ENCODE data around the gene NEK11. TPM values are rescaled to one million over a fixed set of nuclear protein-coding genes. Genes with fewer than 3 reads are reported as not detected.
A peak's percentile ranks its signal among the peaks of the same experiment; 100 is the strongest.

Gene NEK11
- total RNA-seq, 1 experiment from 2014 or later, result 5.0 TPM

DNA sequence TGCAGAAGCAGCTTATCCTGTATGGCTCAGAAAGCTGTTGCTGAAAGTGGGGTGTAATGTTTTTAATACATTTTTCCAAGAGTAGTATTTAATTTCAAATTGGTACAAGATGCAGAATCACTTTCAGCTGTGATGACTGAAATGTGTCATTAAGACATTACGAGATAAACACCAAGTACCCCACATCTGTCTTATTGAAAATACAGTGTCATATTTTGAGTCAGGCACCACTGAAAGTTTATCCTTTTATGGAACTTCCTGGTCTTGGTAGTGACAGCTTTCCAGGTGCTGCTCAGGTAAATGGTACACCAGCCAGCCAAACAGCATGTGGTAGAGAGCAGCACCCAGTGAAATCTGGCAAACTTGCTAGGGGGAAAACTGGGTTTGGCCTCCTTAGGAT is 17.0 kb upstream of the NEK11 start:
- intact Hi-C loops (cut with micrococcal nuclease; ENCODE audit: unreplicated experiment), result loop anchor here (10.0 kb wide), 1 partner anchor 735 kb away; no protein-coding TSS in a partner anchor
- BruUV-seq (replicated peaks), result no TSS peak
- H3K9me3 ChIP-seq (ENCODE audit: low read depth, low read length, poor library complexity, severe bottlenecking), result no peaks in the 10 kb centered on the region
- no peak for TF ChIP-seq EZH2 (IDR thresholded peaks at IDR 0.05; ENCODE audit: borderline replicate concordance, low read depth, low read length, poor library complexity, severe bottlenecking)
- TF ChIP-seq, protein P1, sequence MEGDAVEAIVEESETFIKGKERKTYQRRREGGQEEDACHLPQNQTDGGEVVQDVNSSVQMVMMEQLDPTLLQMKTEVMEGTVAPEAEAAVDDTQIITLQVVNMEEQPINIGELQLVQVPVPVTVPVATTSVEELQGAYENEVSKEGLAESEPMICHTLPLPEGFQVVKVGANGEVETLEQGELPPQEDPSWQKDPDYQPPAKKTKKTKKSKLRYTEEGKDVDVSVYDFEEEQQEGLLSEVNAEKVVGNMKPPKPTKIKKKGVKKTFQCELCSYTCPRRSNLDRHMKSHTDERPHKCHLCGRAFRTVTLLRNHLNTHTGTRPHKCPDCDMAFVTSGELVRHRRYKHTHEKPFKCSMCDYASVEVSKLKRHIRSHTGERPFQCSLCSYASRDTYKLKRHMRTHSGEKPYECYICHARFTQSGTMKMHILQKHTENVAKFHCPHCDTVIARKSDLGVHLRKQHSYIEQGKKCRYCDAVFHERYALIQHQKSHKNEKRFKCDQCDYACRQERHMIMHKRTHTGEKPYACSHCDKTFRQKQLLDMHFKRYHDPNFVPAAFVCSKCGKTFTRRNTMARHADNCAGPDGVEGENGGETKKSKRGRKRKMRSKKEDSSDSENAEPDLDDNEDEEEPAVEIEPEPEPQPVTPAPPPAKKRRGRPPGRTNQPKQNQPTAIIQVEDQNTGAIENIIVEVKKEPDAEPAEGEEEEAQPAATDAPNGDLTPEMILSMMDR (conservative IDR thresholded peaks at IDR 0.05; ENCODE audit: low read depth, low read length), result no peak
- H3K36me3 ChIP-seq (ENCODE audit: insufficient read depth, low read length, poor library complexity, severe bottlenecking), result peaks cover 25% of the 10 kb centered on the region
- POLR2A ChIA-PET (ENCODE audit: low non-redundant PET), result no interaction called here
- DNase-seq (ENCODE audit: low spot score), result no peak
- H3K27ac ChIP-seq (ENCODE audit: low read depth, low read length, poor library complexity, severe bottlenecking), result peak overlapping the region; percentile 1
- CTCF ChIA-PET, result interaction anchor here (0.7 kb wide), 1 partner anchor 142 kb away, joined by 8 read pairs; no protein-coding TSS in a partner anchor
- H3K4me3 ChIP-seq (ENCODE audit: low read depth, low read length, poor library complexity, severe bottlenecking), result no peak overlapping the region
- no peaks in the 10 kb centered on the region for H3K27me3 ChIP-seq (replicated peaks; ENCODE audit: insufficient read depth, low read depth, low read length, poor library complexity)
- H3K4me1 ChIP-seq (ENCODE audit: insufficient read depth, low read length, poor library complexity, severe bottlenecking), result peaks cover 17% of the 10 kb centered on the region

DNA sequence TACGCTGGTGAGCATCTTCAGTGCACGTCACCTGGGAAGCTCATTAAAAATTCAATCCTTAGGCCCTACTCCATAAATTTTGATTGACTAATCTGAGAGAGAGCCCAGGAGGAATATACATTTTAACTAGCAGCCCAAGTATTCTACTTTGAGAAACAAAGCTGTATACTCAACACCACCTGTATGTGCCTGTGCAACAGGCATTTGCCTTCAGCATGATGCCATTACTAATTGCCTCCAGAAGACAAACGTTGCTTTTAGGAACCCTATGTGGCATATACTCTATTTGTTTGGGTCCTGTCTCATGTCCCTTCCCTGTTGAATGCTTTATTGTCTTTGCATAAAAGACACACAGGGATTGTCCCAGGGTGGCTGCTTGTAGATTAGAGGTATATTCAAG is 7.7 kb upstream of the NEK11 start:
- H3K27ac ChIP-seq (ENCODE audit: low read depth, low read length, poor library complexity, severe bottlenecking), result no peak overlapping the region
- no peak overlapping the region for H3K4me3 ChIP-seq (ENCODE audit: low read depth, low read length, poor library complexity, severe bottlenecking)
- no peaks in the 10 kb centered on the region for H3K9me3 ChIP-seq (ENCODE audit: low read depth, low read length, poor library complexity, severe bottlenecking)
- POLR2A ChIA-PET (ENCODE audit: low non-redundant PET), result interaction anchor here (0.7 kb wide), 1 partner anchor 44 kb away, joined by 3 read pairs; no protein-coding TSS in a partner anchor
- intact Hi-C loops (cut with micrococcal nuclease; ENCODE audit: unreplicated experiment), result loop anchor here (10.0 kb wide), 1 partner anchor 744 kb away; no protein-coding TSS in a partner anchor
- TF ChIP-seq EZH2 (IDR thresholded peaks at IDR 0.05; ENCODE audit: borderline replicate concordance, low read depth, low read length, poor library complexity, severe bottlenecking), result no peak
- TF ChIP-seq, protein P1 (conservative IDR thresholded peaks at IDR 0.05; ENCODE audit: low read depth, low read length), result no peak
- no peaks in the 10 kb centered on the region for H3K27me3 ChIP-seq (replicated peaks; ENCODE audit: insufficient read depth, low read depth, low read length, poor library complexity)
- H3K4me1 ChIP-seq (ENCODE audit: insufficient read depth, low read length, poor library complexity, severe bottlenecking), result no peaks in the 10 kb centered on the region
- CTCF ChIA-PET, result no interaction called here
- BruUV-seq (replicated peaks), result no TSS peak
- no peak for DNase-seq (ENCODE audit: low spot score)
- peaks cover 36% of the 10 kb centered on the region for H3K36me3 ChIP-seq (ENCODE audit: insufficient read depth, low read length, poor library complexity, severe bottlenecking)

DNA sequence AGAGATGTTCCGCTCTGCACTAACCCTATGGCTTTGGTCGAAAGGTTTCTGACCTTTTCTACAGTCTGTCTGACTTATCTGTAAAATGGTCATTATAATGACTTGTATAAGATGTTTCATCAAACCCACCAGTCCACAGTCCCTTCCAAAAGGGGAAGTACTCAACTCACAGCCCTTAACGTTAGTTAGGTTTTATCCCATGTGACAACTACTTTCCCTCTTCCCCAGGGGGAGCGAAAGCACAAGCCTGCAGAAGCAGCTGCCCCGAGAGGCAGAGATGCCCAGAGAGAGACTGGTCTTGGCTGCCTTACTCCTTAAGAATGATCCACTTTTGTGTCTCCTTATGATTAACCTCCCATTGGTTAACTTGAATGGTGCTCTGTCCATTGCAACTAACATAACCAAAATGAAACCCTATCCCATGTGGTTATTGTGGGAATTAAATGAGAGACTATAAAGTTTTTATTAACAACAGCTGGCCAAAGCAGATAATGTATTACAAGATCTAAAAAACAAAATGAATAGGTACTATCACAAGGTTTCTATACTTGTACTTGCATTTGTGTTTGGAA is 6.5 kb upstream of the NEK11 start:
- Histone ChIP-seq H3K27ac (ENCODE audit: low read depth, low read length, poor library complexity, severe bottlenecking) (no peak overlapping the region), H3K27me3 (replicated peaks; ENCODE audit: insufficient read depth, low read depth, low read length, poor library complexity) (no peaks in the 10 kb centered on the region), H3K4me1 (ENCODE audit: insufficient read depth, low read length, poor library complexity, severe bottlenecking) (no peaks in the 10 kb centered on the region), H3K36me3 (ENCODE audit: insufficient read depth, low read length, poor library complexity, severe bottlenecking) (peaks cover 28% of the 10 kb centered on the region), H3K9me3 (ENCODE audit: low read depth, low read length, poor library complexity, severe bottlenecking) (no peaks in the 10 kb centered on the region), H3K4me3 (ENCODE audit: low read depth, low read length, poor library complexity, severe bottlenecking) (no peak overlapping the region)
- ChIA-PET CTCF (no interaction called here), POLR2A (ENCODE audit: low non-redundant PET) (no interaction called here)
- no peak for TF ChIP-seq EZH2 (IDR thresholded peaks at IDR 0.05; ENCODE audit: borderline replicate concordance, low read depth, low read length, poor library complexity, severe bottlenecking)
- TF ChIP-seq, protein P1 (conservative IDR thresholded peaks at IDR 0.05; ENCODE audit: low read depth, low read length), result no peak
- DNase-seq (ENCODE audit: low spot score), result no peak
- intact Hi-C loops (cut with micrococcal nuclease; ENCODE audit: unreplicated experiment), result no loop called here
- no TSS peak for BruUV-seq (replicated peaks)

Data from A673 (cell line).